ENCODE measurements around the gene SCMH1.
"Not testable (repeated sequence)": the region's sequence is repeated elsewhere in the genome, so short reads cannot be mapped to it uniquely, and the experiment has no call there.

Gene SCMH1

GRCh38 chr1:41236781-41237180 is 5.3 kb downstream of the SCMH1 start:
- H3K4me1 Mint-ChIP-seq, result peaks cover 14% of the 10 kb centered on the region
- H3K27ac Mint-ChIP-seq, result no peak overlapping the region
- no peaks in the 10 kb centered on the region for H3K27me3 Mint-ChIP-seq
- no peak for ATAC-seq
- no peaks in the 10 kb centered on the region for H3K36me3 Mint-ChIP-seq
- H3K9me3 Mint-ChIP-seq, result no peaks in the 10 kb centered on the region
- H3K4me3 Mint-ChIP-seq, result no peak overlapping the region

GRCh38 chr1:41235893-41236292 is 6.2 kb downstream of the SCMH1 start:
- Mint-ChIP-seq H3K9me3 (no peaks in the 10 kb centered on the region), H3K4me3 (no peak overlapping the region), H3K27me3 (no peaks in the 10 kb centered on the region), H3K27ac (no peak overlapping the region), H3K36me3 (no peaks in the 10 kb centered on the region), H3K4me1 (peaks cover 11% of the 10 kb centered on the region)
- ATAC-seq, result no peak

GRCh38 chr1:41233708-41234107 is 8.4 kb downstream of the SCMH1 start:
- Mint-ChIP-seq H3K27ac (no peak overlapping the region), H3K27me3 (no peaks in the 10 kb centered on the region), H3K36me3 (no peaks in the 10 kb centered on the region), H3K4me3 (no peak overlapping the region), H3K9me3 (no peaks in the 10 kb centered on the region), H3K4me1 (peaks cover 6% of the 10 kb centered on the region)
- ATAC-seq, result no peak

GRCh38 chr1:41232305-41232704 is 9.8 kb downstream of the SCMH1 start:
- Mint-ChIP-seq H3K4me3 (no peak overlapping the region), H3K9me3 (no peaks in the 10 kb centered on the region), H3K27me3 (no peaks in the 10 kb centered on the region), H3K4me1 (peaks cover 6% of the 10 kb centered on the region), H3K27ac (no peak overlapping the region), H3K36me3 (peaks cover 7% of the 10 kb centered on the region)
- no peak for ATAC-seq

GRCh38 chr1:41230656-41231055 is 11.4 kb downstream of the SCMH1 start:
- H3K36me3 Mint-ChIP-seq, result peaks cover 7% of the 10 kb centered on the region
- no peaks in the 10 kb centered on the region for H3K27me3 Mint-ChIP-seq
- H3K4me3 Mint-ChIP-seq, result no peak overlapping the region
- no peaks in the 10 kb centered on the region for H3K4me1 Mint-ChIP-seq
- no peak overlapping the region for H3K27ac Mint-ChIP-seq
- no peak for ATAC-seq
- no peaks in the 10 kb centered on the region for H3K9me3 Mint-ChIP-seq

- not testable (repeated sequence) for H3K4me1 Mint-ChIP-seq, H3K4me3 Mint-ChIP-seq, H3K9me3 Mint-ChIP-seq, H3K27ac Mint-ChIP-seq, H3K27me3 Mint-ChIP-seq, ATAC-seq
- peaks cover 11% of the 10 kb centered on the region for H3K36me3 Mint-ChIP-seq
Measured at GRCh38 chr1:41229219-41229618, 12.9 kb downstream of the SCMH1 start.

GRCh38 chr1:41226815-41227434 is 15.2 kb downstream of the SCMH1 start:
- ATAC-seq, result no peak
- no peak overlapping the region for H3K27ac Mint-ChIP-seq
- no peaks in the 10 kb centered on the region for H3K9me3 Mint-ChIP-seq
- no peak overlapping the region for H3K4me3 Mint-ChIP-seq
- peaks cover 19% of the 10 kb centered on the region for H3K36me3 Mint-ChIP-seq
- H3K27me3 Mint-ChIP-seq, result no peaks in the 10 kb centered on the region
- peaks cover 3% of the 10 kb centered on the region for H3K4me1 Mint-ChIP-seq

- Mint-ChIP-seq H3K27me3 (no peaks in the 10 kb centered on the region), H3K36me3 (peaks cover 30% of the 10 kb centered on the region), H3K27ac (no peak overlapping the region), H3K9me3 (peaks cover 3% of the 10 kb centered on the region), H3K4me3 (no peak overlapping the region), H3K4me1 (peaks cover 6% of the 10 kb centered on the region)
- no peak for ATAC-seq
Measured at GRCh38 chr1:41225495-41225894, 16.6 kb downstream of the SCMH1 start.

- no peak for ATAC-seq
- Mint-ChIP-seq H3K4me3 (no peak overlapping the region), H3K4me1 (peaks cover 6% of the 10 kb centered on the region), H3K36me3 (peaks cover 49% of the 10 kb centered on the region), H3K9me3 (peaks cover 12% of the 10 kb centered on the region), H3K27me3 (no peaks in the 10 kb centered on the region), H3K27ac (no peak overlapping the region)
Measured at GRCh38 chr1:41222496-41222895, 19.6 kb downstream of the SCMH1 start.

- Mint-ChIP-seq H3K27me3 (no peaks in the 10 kb centered on the region), H3K4me3 (no peak overlapping the region), H3K4me1 (peaks cover 7% of the 10 kb centered on the region), H3K27ac (no peak overlapping the region), H3K9me3 (peaks cover 15% of the 10 kb centered on the region), H3K36me3 (peaks cover 53% of the 10 kb centered on the region)
- no peak for ATAC-seq
Measured at GRCh38 chr1:41221995-41222394, 20.1 kb downstream of the SCMH1 start.

- Mint-ChIP-seq H3K27ac (no peak overlapping the region), H3K36me3 (peaks cover 57% of the 10 kb centered on the region), H3K4me1 (peaks cover 29% of the 10 kb centered on the region), H3K9me3 (peaks cover 18% of the 10 kb centered on the region), H3K27me3 (no peaks in the 10 kb centered on the region), H3K4me3 (no peak overlapping the region)
- ATAC-seq, result no peak
Measured at GRCh38 chr1:41218152-41218551, 24.0 kb downstream of the SCMH1 start.

- Mint-ChIP-seq H3K4me1 (peaks cover 29% of the 10 kb centered on the region), H3K36me3 (peaks cover 57% of the 10 kb centered on the region), H3K27me3 (no peaks in the 10 kb centered on the region), H3K4me3 (no peak overlapping the region), H3K27ac (no peak overlapping the region), H3K9me3 (peaks cover 18% of the 10 kb centered on the region)
- no peak for ATAC-seq
Measured at GRCh38 chr1:41217441-41217840, 24.7 kb downstream of the SCMH1 start.

- H3K27ac Mint-ChIP-seq, result no peak overlapping the region
- ATAC-seq, result no peak
- H3K9me3 Mint-ChIP-seq, result peaks cover 17% of the 10 kb centered on the region
- peaks cover 52% of the 10 kb centered on the region for H3K36me3 Mint-ChIP-seq
- H3K27me3 Mint-ChIP-seq, result no peaks in the 10 kb centered on the region
- peaks cover 32% of the 10 kb centered on the region for H3K4me1 Mint-ChIP-seq
- no peak overlapping the region for H3K4me3 Mint-ChIP-seq
Measured at GRCh38 chr1:41215623-41216022, 26.5 kb downstream of the SCMH1 start.

- no peak for ATAC-seq
- no peak overlapping the region for H3K4me3 Mint-ChIP-seq
- H3K4me1 Mint-ChIP-seq, result peaks cover 49% of the 10 kb centered on the region
- H3K9me3 Mint-ChIP-seq, result peaks cover 17% of the 10 kb centered on the region
- no peaks in the 10 kb centered on the region for H3K27me3 Mint-ChIP-seq
- H3K27ac Mint-ChIP-seq, result no peak overlapping the region
- H3K36me3 Mint-ChIP-seq, result peaks cover 41% of the 10 kb centered on the region
Measured at GRCh38 chr1:41213341-41213740, 28.8 kb downstream of the SCMH1 start.

- H3K27ac Mint-ChIP-seq, H3K4me3 Mint-ChIP-seq, ATAC-seq, H3K27me3 Mint-ChIP-seq, H3K9me3 Mint-ChIP-seq: not testable (repeated sequence)
- Mint-ChIP-seq H3K4me1 (peaks cover 50% of the 10 kb centered on the region), H3K36me3 (peaks cover 29% of the 10 kb centered on the region)
Measured at GRCh38 chr1:41211608-41212007, 30.5 kb downstream of the SCMH1 start.

- not testable (repeated sequence) for ATAC-seq, H3K27me3 Mint-ChIP-seq, H3K9me3 Mint-ChIP-seq, H3K4me3 Mint-ChIP-seq, H3K27ac Mint-ChIP-seq
- Mint-ChIP-seq H3K36me3 (peaks cover 40% of the 10 kb centered on the region), H3K4me1 (peaks cover 37% of the 10 kb centered on the region)
Measured at GRCh38 chr1:41207053-41207452, 35.1 kb downstream of the SCMH1 start.

GRCh38 chr1:41200728-41201127 is 41.4 kb downstream of the SCMH1 start:
- H3K36me3 Mint-ChIP-seq, result peaks cover 29% of the 10 kb centered on the region
- no peak overlapping the region for H3K4me3 Mint-ChIP-seq
- no peak overlapping the region for H3K27ac Mint-ChIP-seq
- peaks cover 7% of the 10 kb centered on the region for H3K9me3 Mint-ChIP-seq
- H3K4me1 Mint-ChIP-seq, result peaks cover 11% of the 10 kb centered on the region
- no peaks in the 10 kb centered on the region for H3K27me3 Mint-ChIP-seq
- no peak for ATAC-seq

Data from stimulated activated memory B cell treated with anti-CD40 and anti-IgM and Interleukin-4, amounts not matched to agents 10 μg/mL and 1 μg/mL and 100 μg/mL, for 72 hours (primary cell).